Thymus (tissue), 11 donors: ENCODE data around the gene PLXNC1. TPM values are rescaled to one million over a fixed set of nuclear protein-coding genes. Genes with fewer than 3 reads are reported as not detected.

Experiments used
- DNase-seq, 9 donors: peaks; one replicate each; pipeline ENCODE4 v3.0.0-alpha.2; 2013; ENCODE audit warnings: low spot score in 9 of 9, low read depth in 6 of 9, missing footprints in 1 of 9
- H3K27ac ChIP-seq, 2 donors: one replicate each; pipeline ENCODE4 v1.5.1; 2013; ENCODE audit warnings: control low read depth in 1 of 2, low read depth in 1 of 2, low read length in 1 of 2, mild to moderate bottlenecking in 1 of 2, moderate library complexity in 1 of 2
- H3K27me3 ChIP-seq, 2 donors: one replicate each; pipeline ENCODE4 v1.5.1; 2013; ENCODE audit warnings: low read length in 1 of 2; ENCODE audit not compliant: control insufficient read depth in 2 of 2, insufficient read depth in 1 of 2
- H3K36me3 ChIP-seq, 2 donors: one replicate each; pipeline ENCODE4 v1.5.1; 2013; ENCODE audit warnings: low read length in 1 of 2, mild to moderate bottlenecking in 1 of 2, moderate library complexity in 1 of 2; ENCODE audit not compliant: control insufficient read depth in 2 of 2, insufficient read depth in 2 of 2
- H3K4me1 ChIP-seq, 2 donors: one replicate each; pipeline ENCODE4 v1.5.1; 2013; ENCODE audit warnings: low read length in 2 of 2; ENCODE audit not compliant: control insufficient read depth in 2 of 2, insufficient read depth in 2 of 2
- H3K4me3 ChIP-seq, 2 donors: one replicate each; pipeline ENCODE4 v1.5.1; 2013; ENCODE audit warnings: low read length in 2 of 2, control low read depth in 1 of 2, mild to moderate bottlenecking in 1 of 2
- H3K9me3 ChIP-seq, 2 donors: one replicate each; pipeline ENCODE4 v1.5.1; 2013; ENCODE audit warnings: low read length in 1 of 2, mild to moderate bottlenecking in 1 of 2; ENCODE audit not compliant: control insufficient read depth in 2 of 2, insufficient read depth in 1 of 2
- whole genome bisulfite sequencing: extraction: QIAGEN DNeasy Blood & Tissue Kit; methylation state at CpG from one replicate; pipeline ENCODE4 v1.1.7; 2013; 5-methylcytosine and 5-hydroxymethylcytosine counted together
- polyA plus RNA-seq: library from polyadenylated mRNA; stranded (reverse); fragments of 200-250 nt; gene quantifications from one replicate; pipeline ENCODE4 v1.2.3, GENCODE V29; 2013
- total RNA-seq: library from RNA; stranded (reverse); fragments of 120-200 nt; gene quantifications from one replicate; pipeline ENCODE4 v1.2.4, GENCODE V29; 2013
- donor health status: healthy.

PLXNC1 gene
- total and polyA plus RNA-seq, 2 donors = 3.7 to 11.0 TPM

DNA sequence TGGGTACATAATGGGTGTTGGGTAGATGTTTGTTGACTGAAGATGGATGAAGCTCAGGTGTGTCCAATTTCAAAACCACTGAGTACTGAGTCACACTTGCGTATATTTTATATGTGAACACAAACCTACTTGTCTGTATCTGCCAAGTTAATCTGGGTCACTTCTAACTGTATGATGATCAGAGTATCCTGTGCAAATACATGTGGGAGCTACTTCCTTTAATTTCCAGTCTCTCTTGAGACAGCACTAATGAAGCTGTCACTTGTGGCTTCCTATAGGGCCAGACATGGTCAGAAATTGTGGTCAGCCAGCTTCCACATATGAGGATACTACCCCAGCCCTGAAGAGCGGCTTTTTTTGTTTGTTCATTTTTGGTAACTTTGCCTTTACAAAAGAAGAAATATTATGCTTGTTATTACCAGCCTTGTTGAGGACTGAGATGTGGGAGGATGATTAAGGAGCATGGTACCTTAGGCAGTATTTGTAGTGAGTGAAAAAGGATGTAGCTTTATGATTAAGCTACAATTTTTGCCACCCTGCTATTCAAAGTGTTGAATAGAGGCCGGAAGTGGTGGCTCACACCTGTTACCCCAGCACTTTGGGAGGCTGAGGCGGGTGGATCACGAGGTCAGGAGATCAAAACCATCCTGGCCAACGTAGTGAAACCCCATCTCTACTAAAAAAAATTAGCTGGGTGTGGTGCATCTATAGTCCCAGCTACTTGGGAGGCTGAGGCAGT is 32.4 kb downstream of the PLXNC1 start:
- peaks cover 4 to 11% of the 10 kb centered on the region in 2 donors for H3K4me1 ChIP-seq

DNA sequence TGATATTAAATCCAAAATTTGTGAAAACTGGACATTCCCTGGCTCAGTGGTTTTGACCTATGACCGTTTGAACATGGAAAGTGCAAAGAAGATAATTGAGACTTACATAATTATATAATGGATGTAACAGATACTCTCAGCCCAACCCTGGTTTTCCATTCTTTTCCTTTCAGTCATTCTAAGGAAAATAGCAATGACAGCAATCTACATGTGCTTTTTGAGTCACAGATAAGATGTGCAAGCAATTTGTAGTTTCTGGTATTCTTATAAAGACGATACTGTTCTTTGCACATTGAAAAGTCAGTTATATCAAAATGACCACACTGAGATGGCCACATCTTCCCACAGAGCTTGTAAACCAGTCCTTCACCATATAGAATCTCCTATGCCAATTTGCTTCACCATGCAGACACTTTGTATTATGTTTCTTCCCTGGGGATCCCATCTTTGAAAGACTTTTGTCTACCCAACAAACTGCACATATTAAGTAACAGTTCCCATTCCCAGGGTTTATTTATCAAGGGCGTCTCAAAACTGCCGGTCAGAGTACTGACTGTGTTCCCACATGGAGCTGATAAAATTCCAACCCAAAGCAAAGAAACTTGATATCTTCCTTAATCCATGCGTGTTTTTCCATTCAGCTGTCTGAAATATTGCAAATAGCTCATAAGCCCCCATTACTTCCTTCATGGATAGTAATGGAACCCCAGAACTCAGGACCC is 34.8 kb downstream of the PLXNC1 start:
- H3K27ac ChIP-seq = no peak overlapping the region
- H3K36me3 ChIP-seq = no peaks in the 10 kb centered on the region
- H3K27me3 ChIP-seq = peaks cover 2 to 5% of the 10 kb centered on the region in 2 donors
- DNase-seq = no peak
- H3K4me3 ChIP-seq = no peak overlapping the region
- 87% methylated on average over 5 of the region's 5 CpGs for WGBS
- H3K4me1 ChIP-seq = peaks cover 4 to 19% of the 10 kb centered on the region in 2 donors
- H3K9me3 ChIP-seq = no peaks in the 10 kb centered on the region

More for the DNA sequence above, 32.4 kb downstream of the PLXNC1 start:
- Histone ChIP-seq H3K36me3 (no peaks in the 10 kb centered on the region), H3K27ac (no peak overlapping the region), H3K9me3 (no peaks in the 10 kb centered on the region), H3K27me3 (peaks cover 3 to 10% of the 10 kb centered on the region in 2 donors), H3K4me3 (no peak overlapping the region)
- 93% methylated on average over 6 of the region's 6 CpGs for WGBS
- DNase-seq = no peak

- Histone ChIP-seq H3K27ac (no peak overlapping the region), H3K36me3 (no peaks in the 10 kb centered on the region), H3K4me3 (no peak overlapping the region), H3K9me3 (no peaks in the 10 kb centered on the region), H3K4me1 (peaks cover 4 to 19% of the 10 kb centered on the region in 2 donors), H3K27me3 (peaks cover under 1 to 2% of the 10 kb centered on the region in 2 donors)
- 93% methylated on average over 9 of the region's 9 CpGs for WGBS
- DNase-seq = no peak
These were observed 35.5 kb downstream of the PLXNC1 start for GRCh38 chr12:94183708-94184379.

DNA sequence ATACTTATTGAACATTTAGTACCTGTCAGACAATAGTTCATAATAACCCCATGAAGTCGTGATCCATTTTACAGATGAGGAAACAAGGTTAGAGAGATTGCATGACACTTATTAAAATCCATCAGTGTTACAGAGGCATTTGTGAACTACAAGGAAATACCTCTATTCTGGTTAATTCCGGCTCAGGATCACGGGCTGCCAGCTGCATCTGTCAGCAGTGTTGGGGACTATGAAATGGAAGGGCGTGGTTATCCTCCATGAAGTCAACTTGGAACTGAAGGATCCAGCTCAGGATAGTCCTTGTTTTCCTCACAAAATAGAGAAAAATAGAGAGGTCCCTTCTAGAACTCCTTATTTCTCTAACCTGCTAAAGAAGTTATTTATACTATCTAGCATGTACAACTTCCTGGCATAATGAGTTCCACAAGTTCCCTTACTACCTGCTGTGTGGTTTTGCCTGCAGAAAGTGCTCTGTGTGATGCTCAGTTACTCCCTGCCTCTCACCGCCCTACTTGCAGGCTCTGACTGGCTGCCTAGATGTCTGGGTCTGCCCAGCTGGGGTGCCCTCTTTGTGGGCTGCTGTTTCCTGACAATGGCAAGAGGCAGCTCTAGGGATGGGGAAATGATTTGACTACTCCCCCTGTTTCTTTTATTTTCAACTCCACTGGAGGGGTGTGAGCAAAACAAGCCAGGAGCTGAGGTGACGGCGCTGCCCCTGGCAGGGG is 36.8 kb downstream of the PLXNC1 start:
- Histone ChIP-seq H3K9me3 (no peaks in the 10 kb centered on the region), H3K4me1 (peaks cover 4 to 19% of the 10 kb centered on the region in 2 donors), H3K4me3 (no peak overlapping the region), H3K27me3 (peaks cover 0 to 2% of the 10 kb centered on the region in 2 donors), H3K27ac (no peak overlapping the region), H3K36me3 (no peaks in the 10 kb centered on the region)
- peak in 3 of 9 donors; percentile 55 to 78 (median 58) for DNase-seq
- 43% methylated on average over 7 of the region's 7 CpGs for WGBS

GRCh38 chr12:94185801-94186200 is 37.4 kb downstream of the PLXNC1 start:
- peaks cover 0 to 2% of the 10 kb centered on the region in 2 donors for H3K27me3 ChIP-seq
- no peaks in the 10 kb centered on the region for H3K36me3 ChIP-seq
- H3K27ac ChIP-seq = no peak overlapping the region
- H3K9me3 ChIP-seq = no peaks in the 10 kb centered on the region
- H3K4me3 ChIP-seq = no peak overlapping the region
- WGBS = 85% methylated on average over 7 of the region's 7 CpGs
- DNase-seq = no peak
- peaks cover 4 to 19% of the 10 kb centered on the region in 2 donors for H3K4me1 ChIP-seq

GRCh38 chr12:94186278-94187241 is 38.2 kb downstream of the PLXNC1 start:
- Histone ChIP-seq H3K36me3 (no peaks in the 10 kb centered on the region), H3K27me3 (peaks cover 0 to 2% of the 10 kb centered on the region in 2 donors), H3K9me3 (no peaks in the 10 kb centered on the region), H3K27ac (no peak overlapping the region), H3K4me3 (no peak overlapping the region), H3K4me1 (peaks cover 4 to 19% of the 10 kb centered on the region in 2 donors)
- DNase-seq = no peak
- WGBS = 93% methylated on average over 40 of the region's 40 CpGs

DNA sequence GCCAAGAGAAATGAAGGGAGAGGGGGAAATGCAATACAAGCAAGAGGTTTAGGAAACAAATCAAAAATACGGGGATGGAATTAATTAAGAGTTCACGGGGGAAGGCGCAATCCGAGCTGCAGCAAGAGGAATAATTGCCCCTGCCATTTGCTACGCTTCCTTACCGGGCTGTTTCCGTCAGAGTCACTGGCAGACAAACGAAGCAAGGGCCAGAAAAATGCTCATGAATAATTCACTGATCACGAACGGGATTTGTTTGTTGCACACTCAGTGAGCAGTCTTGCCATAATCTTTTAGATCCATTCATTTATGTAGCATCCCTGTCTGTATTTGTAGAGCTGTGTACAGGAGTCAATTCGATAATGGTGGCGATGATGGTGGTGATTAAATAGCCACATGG is 39.0 kb downstream of the PLXNC1 start:
- H3K36me3 ChIP-seq = no peaks in the 10 kb centered on the region
- no peak for DNase-seq
- no peak overlapping the region for H3K4me3 ChIP-seq
- peaks cover 4 to 19% of the 10 kb centered on the region in 2 donors for H3K4me1 ChIP-seq
- H3K27me3 ChIP-seq = peaks cover 0 to 2% of the 10 kb centered on the region in 2 donors
- H3K27ac ChIP-seq = no peak overlapping the region
- 97% methylated on average over 12 of the region's 12 CpGs for WGBS
- no peaks in the 10 kb centered on the region for H3K9me3 ChIP-seq

GRCh38 chr12:94190623-94191022 is 42.2 kb downstream of the PLXNC1 start:
- Histone ChIP-seq H3K27ac (no peak overlapping the region), H3K27me3 (peaks cover 0 to 2% of the 10 kb centered on the region in 2 donors), H3K4me1 (peaks cover 0 to 10% of the 10 kb centered on the region in 2 donors), H3K36me3 (no peaks in the 10 kb centered on the region), H3K9me3 (peaks cover 0 to 6% of the 10 kb centered on the region in 2 donors), H3K4me3 (no peak overlapping the region)
- no peak for DNase-seq
- WGBS = 86% methylated on average over 2 of the region's 2 CpGs
